ENCODE results near the gene ENKUR. TPM values are rescaled to one million over a fixed set of nuclear protein-coding genes. Genes with fewer than 3 reads are reported as not detected.

ENKUR gene
- total RNA-seq, 1 experiment from 2014 or later = 0.32 TPM

DNA sequence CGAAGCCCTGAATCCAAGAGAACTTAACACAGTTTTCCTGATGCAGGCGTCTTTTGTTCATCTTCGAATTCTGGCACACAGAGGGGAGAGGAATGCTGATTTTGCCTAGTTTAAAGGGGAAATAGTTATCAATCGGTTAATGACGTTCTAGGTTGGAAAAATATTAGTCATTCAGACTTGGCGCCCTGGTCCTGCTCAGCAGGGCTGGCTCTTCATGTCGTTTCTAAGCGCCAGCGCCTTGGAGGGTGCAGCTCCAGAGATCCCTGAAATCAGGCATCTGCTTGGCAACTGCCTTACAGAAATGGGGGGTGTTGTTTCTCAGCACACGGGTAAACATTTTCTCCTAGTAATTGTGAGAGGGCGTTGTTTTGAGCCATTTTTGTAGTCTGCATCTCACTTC is 62.3 kb downstream of the ENKUR start:
- peaks cover 3 to 12% of the 10 kb centered on the region in 2 experiments; a peak in 3 of 4 replicates for H3K4me1 ChIP-seq (ENCODE audit: control insufficient read depth in 1 of 2, insufficient read depth in 2 of 2, low read length in 2 of 2)
- no peak overlapping the region for H3K9ac ChIP-seq (ENCODE audit: low read length)
- no TSS peak for BruUV-seq (replicated peaks)
- ATAC-seq (no peak), DNase-seq (ENCODE audit: low read depth, low spot score) (no peak)
- TF ChIP-seq POLR2AphosphoS5 (IDR thresholded peaks at IDR 0.05; ENCODE audit: low read depth, low read length) = no peak
- no peak for TF ChIP-seq ZFX (IDR thresholded peaks at IDR 0.05)
- TF ChIP-seq SRF (IDR thresholded peaks at IDR 0.05; ENCODE audit: low read depth) = no peak
- no peak for TF ChIP-seq FOSL1 (IDR thresholded peaks at IDR 0.05; ENCODE audit: low read depth)
- TF ChIP-seq SIN3A (IDR thresholded peaks at IDR 0.05; ENCODE audit: low read depth) = no peak
- TF ChIP-seq ZNF274 (IDR thresholded peaks at IDR 0.05; ENCODE audit: low read depth, low read length) = no peak
- TF ChIP-seq, protein P1, sequence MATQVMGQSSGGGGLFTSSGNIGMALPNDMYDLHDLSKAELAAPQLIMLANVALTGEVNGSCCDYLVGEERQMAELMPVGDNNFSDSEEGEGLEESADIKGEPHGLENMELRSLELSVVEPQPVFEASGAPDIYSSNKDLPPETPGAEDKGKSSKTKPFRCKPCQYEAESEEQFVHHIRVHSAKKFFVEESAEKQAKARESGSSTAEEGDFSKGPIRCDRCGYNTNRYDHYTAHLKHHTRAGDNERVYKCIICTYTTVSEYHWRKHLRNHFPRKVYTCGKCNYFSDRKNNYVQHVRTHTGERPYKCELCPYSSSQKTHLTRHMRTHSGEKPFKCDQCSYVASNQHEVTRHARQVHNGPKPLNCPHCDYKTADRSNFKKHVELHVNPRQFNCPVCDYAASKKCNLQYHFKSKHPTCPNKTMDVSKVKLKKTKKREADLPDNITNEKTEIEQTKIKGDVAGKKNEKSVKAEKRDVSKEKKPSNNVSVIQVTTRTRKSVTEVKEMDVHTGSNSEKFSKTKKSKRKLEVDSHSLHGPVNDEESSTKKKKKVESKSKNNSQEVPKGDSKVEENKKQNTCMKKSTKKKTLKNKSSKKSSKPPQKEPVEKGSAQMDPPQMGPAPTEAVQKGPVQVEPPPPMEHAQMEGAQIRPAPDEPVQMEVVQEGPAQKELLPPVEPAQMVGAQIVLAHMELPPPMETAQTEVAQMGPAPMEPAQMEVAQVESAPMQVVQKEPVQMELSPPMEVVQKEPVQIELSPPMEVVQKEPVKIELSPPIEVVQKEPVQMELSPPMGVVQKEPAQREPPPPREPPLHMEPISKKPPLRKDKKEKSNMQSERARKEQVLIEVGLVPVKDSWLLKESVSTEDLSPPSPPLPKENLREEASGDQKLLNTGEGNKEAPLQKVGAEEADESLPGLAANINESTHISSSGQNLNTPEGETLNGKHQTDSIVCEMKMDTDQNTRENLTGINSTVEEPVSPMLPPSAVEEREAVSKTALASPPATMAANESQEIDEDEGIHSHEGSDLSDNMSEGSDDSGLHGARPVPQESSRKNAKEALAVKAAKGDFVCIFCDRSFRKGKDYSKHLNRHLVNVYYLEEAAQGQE (IDR thresholded peaks at IDR 0.05; ENCODE audit: low read depth) = no peak
- TF ChIP-seq RAD21 (IDR thresholded peaks at IDR 0.05; ENCODE audit: low read depth) = no peak
- no peak overlapping the region for H3K4me2 ChIP-seq (ENCODE audit: low read length)
- ChIA-PET POLR2A (no interaction called here), CTCF (no interaction called here), RAD21 (ENCODE audit: low non-redundant PET in 1 of 2, low total read pairs in 2 of 2, uncharacterized antibody in 2 of 2, unreplicated experiment in 2 of 2) (no interaction called here)
- no peak overlapping the region for H2AFZ ChIP-seq (ENCODE audit: low read depth, low read length, poor library complexity, severe bottlenecking)
- no peak overlapping the region for H3K4me3 ChIP-seq (replicated peaks in 1 of 2; ENCODE audit: low read depth in 1 of 2, low read length in 2 of 2)
- intact Hi-C loops (cut with micrococcal nuclease) = no loop called here
- H3K79me2 ChIP-seq (ENCODE audit: insufficient read depth, low read length) = no peaks in the 10 kb centered on the region
- H3K36me3 ChIP-seq (ENCODE audit: control insufficient read depth in 1 of 2, insufficient read depth in 2 of 2, low read length in 2 of 2) = no peaks in the 10 kb centered on the region
- no peak overlapping the region for H3K27ac ChIP-seq (ENCODE audit: low read depth, low read length)
- H3K9me3 ChIP-seq (ENCODE audit: control insufficient read depth in 1 of 2, insufficient read depth in 1 of 2, low read depth in 1 of 2, low read length in 2 of 2) = no peaks in the 10 kb centered on the region
- no peaks in the 10 kb centered on the region for H4K20me1 ChIP-seq (ENCODE audit: insufficient read depth)
- H3K27me3 ChIP-seq (ENCODE audit: insufficient read depth, low read length) = no peaks in the 10 kb centered on the region
- H3K9me2 ChIP-seq (ENCODE audit: insufficient read depth) = no peaks in the 10 kb centered on the region

Measured in HCT116 (cell line).